Breast epithelium (tissue), 3 donors: ENCODE results near the gene SRPK1.

ENCODE experiments used
- CTCF ChIP-seq, 3 donors: fragments of 450-650 bp; IDR thresholded peaks; one replicate each; pipeline ENCODE4 v1.5.1; 2016 to 2017; ENCODE audit warnings: antibody characterized with exemption in 3 of 3, mild to moderate bottlenecking in 3 of 3, moderate library complexity in 3 of 3
- POLR2AphosphoS5 ChIP-seq, 3 donors: sonication (generic); formaldehyde crosslinking; IDR thresholded peaks; one replicate each; pipeline ENCODE4 v1.6.1; 2017; ENCODE audit warnings: antibody characterized with exemption in 3 of 3

- no peak for TF ChIP-seq CTCF (IDR thresholded peaks at IDR 0.05)
- no peak for TF ChIP-seq POLR2AphosphoS5 (IDR thresholded peaks at IDR 0.05)
These were observed 115.7 kb downstream of the SRPK1 start, which contains the start of gene LHFPL5 for GRCh38 chr6:35804996-35805736.
